Measurements from ENCODE around the gene NMRK2. TPM values are rescaled to one million over a fixed set of nuclear protein-coding genes. Genes with fewer than 3 reads are reported as not detected.

Gene NMRK2
- total and polyA plus RNA-seq, 2 of the 13 experiments (the other 11 are each of a cell fraction or from before 2014, with no cell fraction given), result not detected

DNA sequence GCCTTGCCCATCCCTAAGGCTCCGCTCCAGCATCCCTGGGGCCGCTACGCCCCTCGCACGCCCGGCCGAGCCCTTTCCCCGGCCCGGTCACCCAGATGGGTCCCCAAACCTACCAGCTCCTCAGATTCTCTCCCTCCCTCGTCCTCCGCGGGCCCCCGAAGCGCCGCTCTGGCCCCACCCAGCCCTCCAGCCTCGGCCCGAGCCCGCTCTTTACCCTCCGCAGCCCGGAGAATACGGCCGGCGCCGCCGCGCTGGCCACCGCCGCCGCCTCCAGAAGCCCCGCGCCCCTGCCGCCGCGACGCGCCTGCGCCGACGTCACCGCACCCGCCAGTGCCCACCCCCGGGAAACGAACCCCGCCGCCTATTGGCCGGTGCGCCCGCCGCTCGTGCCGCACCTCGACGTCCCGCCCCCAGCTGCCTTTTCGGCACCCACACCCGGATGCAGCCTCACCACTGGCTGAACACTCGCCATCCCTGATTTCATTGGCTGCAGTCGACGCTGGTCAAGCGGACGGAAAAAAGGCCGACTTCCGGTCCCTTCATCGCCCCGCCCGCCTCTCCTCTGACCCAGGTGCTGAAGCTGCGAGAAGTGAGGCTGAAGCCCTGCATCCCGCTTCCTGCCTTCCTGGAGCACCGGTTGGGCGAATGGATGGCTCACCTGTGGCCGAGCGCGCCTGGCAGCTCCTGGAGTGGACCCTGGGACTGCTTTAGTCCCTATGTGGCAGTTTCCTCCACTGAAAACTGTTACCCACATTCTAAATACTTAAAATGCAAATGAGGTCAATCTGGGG, 38.1 kb downstream of the NMRK2 start, which contains the start of gene DAPK3 (continued):
- TF ChIP-seq, protein P1, sequence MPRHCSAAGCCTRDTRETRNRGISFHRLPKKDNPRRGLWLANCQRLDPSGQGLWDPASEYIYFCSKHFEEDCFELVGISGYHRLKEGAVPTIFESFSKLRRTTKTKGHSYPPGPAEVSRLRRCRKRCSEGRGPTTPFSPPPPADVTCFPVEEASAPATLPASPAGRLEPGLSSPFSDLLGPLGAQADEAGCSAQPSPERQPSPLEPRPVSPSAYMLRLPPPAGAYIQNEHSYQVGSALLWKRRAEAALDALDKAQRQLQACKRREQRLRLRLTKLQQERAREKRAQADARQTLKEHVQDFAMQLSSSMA (CRISPR knock-in tag; IDR thresholded peaks at IDR 0.05), result no peak
- peak; percentile 90 for TF ChIP-seq PBX2 (CRISPR knock-in tag; IDR thresholded peaks at IDR 0.05)
- 0 out of 2 replicates have a peak, but pooled peaks have one; percentile 17 for TF ChIP-seq FOXO1 (CRISPR knock-in tag; IDR thresholded peaks at IDR 0.05)
- TF ChIP-seq CEBPZ (IDR thresholded peaks at IDR 0.05; ENCODE audit: low read length), result peak; percentile 64; the same call in 1 of the 2 replicates
- TF ChIP-seq SRSF9 (IDR thresholded peaks at IDR 0.05; ENCODE audit: borderline replicate concordance, insufficient read depth, low read depth, low read length, poor library complexity, severe bottlenecking), result no peak
- TF ChIP-seq KAT7 (CRISPR knock-in tag; IDR thresholded peaks at IDR 0.05; ENCODE audit: borderline replicate concordance), result peak; percentile 36; the same call in 1 of the 2 replicates
- TF ChIP-seq ZNF562 (CRISPR knock-in tag; IDR thresholded peaks at IDR 0.05; ENCODE audit: borderline replicate concordance), result no peak
- no peak for TF ChIP-seq ZNF607 (CRISPR knock-in tag; IDR thresholded peaks at IDR 0.05; ENCODE audit: borderline replicate concordance)
- TF ChIP-seq, protein P2, sequence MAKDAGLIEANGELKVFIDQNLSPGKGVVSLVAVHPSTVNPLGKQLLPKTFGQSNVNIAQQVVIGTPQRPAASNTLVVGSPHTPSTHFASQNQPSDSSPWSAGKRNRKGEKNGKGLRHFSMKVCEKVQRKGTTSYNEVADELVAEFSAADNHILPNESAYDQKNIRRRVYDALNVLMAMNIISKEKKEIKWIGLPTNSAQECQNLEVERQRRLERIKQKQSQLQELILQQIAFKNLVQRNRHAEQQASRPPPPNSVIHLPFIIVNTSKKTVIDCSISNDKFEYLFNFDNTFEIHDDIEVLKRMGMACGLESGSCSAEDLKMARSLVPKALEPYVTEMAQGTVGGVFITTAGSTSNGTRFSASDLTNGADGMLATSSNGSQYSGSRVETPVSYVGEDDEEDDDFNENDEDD (CRISPR knock-in tag; IDR thresholded peaks at IDR 0.05; ENCODE audit: borderline replicate concordance), result peak; percentile 50; the same call in 1 of the 2 replicates
- TF ChIP-seq HCFC1 (IDR thresholded peaks at IDR 0.05; ENCODE audit: low read depth, low read length), result no peak; the same call in none of the 2 replicates
- TF ChIP-seq REST (IDR thresholded peaks at IDR 0.05; ENCODE audit: borderline replicate concordance in 1 of 2, low read depth in 1 of 2, low read length in 2 of 2), result peak; percentile 68 to 91
- TF ChIP-seq ASH2L (IDR thresholded peaks at IDR 0.05; ENCODE audit: insufficient read length, low read depth, low read length), result peak; percentile 65
- 0 out of 2 replicates have a peak, but pooled peaks have one; percentile 29 for TF ChIP-seq CBFB (CRISPR knock-in tag; IDR thresholded peaks at IDR 0.05)
- TF ChIP-seq SOX13 (IDR thresholded peaks at IDR 0.05), result no peak
- 0 out of 4 replicates have a peak, but pooled peaks of 1 of the 2 experiments have one; percentile 50 for TF ChIP-seq SOX13 (CRISPR knock-in tag; conservative IDR thresholded peaks at IDR 0.05 in 1 of 2, IDR thresholded peaks at IDR 0.05 in 1 of 2)
